ENCODE measurements around the gene SBNO1. TPM values are rescaled to one million over a fixed set of nuclear protein-coding genes. Genes with fewer than 3 reads are reported as not detected.

The SBNO1 gene
- total and polyA plus RNA-seq, 7 donors, result 6.8 to 49.6 (median 30.4) TPM

- Histone ChIP-seq H3K36me3 (ENCODE audit: insufficient read depth in 1 of 2, low read depth in 1 of 2) (peaks cover 0 to 14% of the 10 kb centered on the region in 2 donors), H3K9me3 (no peaks in the 10 kb centered on the region), H3K4me3 (no peak overlapping the region), H3K27me3 (ENCODE audit: insufficient read depth in 3 of 3, low read length in 2 of 3) (no peaks in the 10 kb centered on the region), H3K27ac (peak overlapping the region; percentile 11), H3K4me1 (peaks cover 16% of the 10 kb centered on the region)
- intact Hi-C loops (cut with DNase I), result no loop called here
- no peak for TF ChIP-seq CTCF (IDR thresholded peaks at IDR 0.05)
- DNase-seq (no peak), ATAC-seq (peak; percentile 56 to 69 (median 64))
- 20 to 43% (median 25%) methylated on average over 11 of the region's 11 CpGs for WGBS, 3 donors
Observed at GRCh38 chr12:123242116-123242904, 122.3 kb downstream of the SBNO1 start.

Other genes with a start within 250 kb of the SBNO1 start
- 1 to 10 TPM; 4.6 to 7.4 (median 5.8) TPM for gene PITPNM2, start 213.8 kb downstream of the SBNO1 start, total RNA-seq
- 1 to 10 TPM; 2.2 to 3.5 (median 3.0) TPM for gene PITPNM2, start 213.8 kb downstream of the SBNO1 start, polyA plus RNA-seq
- 10 to 100 TPM in 3 of 4 donors, 1 to 10 TPM in 1; 8.7 to 14.4 (median 12.7) TPM for gene MPHOSPH9, start 131.7 kb downstream of the SBNO1 start, total RNA-seq
- 1 to 10 TPM; 3.2 to 5.8 (median 3.2) TPM for gene MPHOSPH9, start 131.7 kb downstream of the SBNO1 start, polyA plus RNA-seq
- 1 to 10 TPM; 7.3 to 9.9 (median 8.6) TPM for gene MTRFR, start 131.4 kb downstream of the SBNO1 start, total RNA-seq
- gene MTRFR, start 131.4 kb downstream of the SBNO1 start, polyA plus RNA-seq, result 10 to 100 TPM in 1 of 3 donors, 1 to 10 TPM in 2; 6.4 to 10.9 (median 7.1) TPM
- gene CDK2AP1, start 93.0 kb downstream of the SBNO1 start, total RNA-seq, result 10 to 100 TPM; 47.6 to 63.9 (median 55.1) TPM
- 100 to 1,000 TPM in 1 of 3 donors, 10 to 100 TPM in 2; 31.8 to 143 (median 67.3) TPM for gene CDK2AP1, start 93.0 kb downstream of the SBNO1 start, polyA plus RNA-seq
- gene KMT5A, start 19.3 kb upstream of the SBNO1 start, total RNA-seq, result 10 to 100 TPM; 15.6 to 29.0 (median 22.0) TPM
- gene KMT5A, start 19.3 kb upstream of the SBNO1 start, polyA plus RNA-seq, result 10 to 100 TPM; 10.0 to 29.0 (median 17.9) TPM
- 1 to 10 TPM in 3 of 4 donors, under 1 TPM in 1; 0.69 to 1.2 (median 1.1) TPM for gene RILPL2, start 71.8 kb upstream of the SBNO1 start, total RNA-seq
- gene RILPL2, start 71.8 kb upstream of the SBNO1 start, polyA plus RNA-seq, result 1 to 10 TPM; 1.1 to 1.6 (median 1.2) TPM
- 10 to 100 TPM; 19.8 to 35.1 (median 25.5) TPM for gene SNRNP35, start 93.3 kb upstream of the SBNO1 start, total RNA-seq
- gene SNRNP35, start 93.3 kb upstream of the SBNO1 start, polyA plus RNA-seq, result 10 to 100 TPM; 31.7 to 44.0 (median 42.6) TPM
- 10 to 100 TPM; 43.7 to 73.7 (median 59.0) TPM for gene RILPL1, start 168.9 kb upstream of the SBNO1 start, total RNA-seq
- gene RILPL1, start 168.9 kb upstream of the SBNO1 start, polyA plus RNA-seq, result 10 to 100 TPM; 34.8 to 64.7 (median 46.7) TPM
- 100 to 1,000 TPM; 100 to 221 (median 145) TPM for gene TMED2, start 219.7 kb upstream of the SBNO1 start, total RNA-seq
- gene TMED2, start 219.7 kb upstream of the SBNO1 start, polyA plus RNA-seq, result 100 to 1,000 TPM; 118 to 267 (median 238) TPM
- gene DDX55, start 237.3 kb upstream of the SBNO1 start, total RNA-seq, result 1 to 10 TPM; 5.1 to 8.0 (median 6.1) TPM
- 10 to 100 TPM in 1 of 3 donors, 1 to 10 TPM in 2; 4.2 to 10.5 (median 7.8) TPM for gene DDX55, start 237.3 kb upstream of the SBNO1 start, polyA plus RNA-seq

All from psoas muscle (tissue), 8 donors.